GM19193 (cell line): ENCODE data around the gene SAMD4A.

ENCODE experiments used
- POLR2A ChIP-seq: IDR thresholded peaks from 4 replicates; pipeline ENCODE4 v1.6.1; 2011; ENCODE audit not compliant: insufficient read depth, insufficient read length; ENCODE audit errors: extremely low read depth

The SAMD4A gene

DNA sequence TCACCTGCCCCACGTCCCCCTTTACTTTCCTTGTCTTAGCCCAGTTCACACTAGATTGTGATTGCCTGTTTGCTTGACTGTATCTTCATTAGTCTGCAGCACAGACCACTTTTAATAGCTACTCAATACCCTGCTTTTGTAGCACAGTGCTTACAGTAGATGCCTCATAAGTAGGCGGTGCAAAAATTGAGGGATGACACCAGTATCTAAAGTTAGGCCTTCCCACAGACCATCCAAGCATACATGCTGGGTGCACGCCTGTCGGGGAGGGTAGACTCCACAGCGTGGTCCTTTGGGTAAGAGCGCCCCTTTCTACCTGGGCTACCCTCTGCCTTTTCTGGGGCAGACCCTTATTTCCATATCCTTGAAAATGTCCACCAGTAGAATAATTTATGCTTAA is 194.9 kb downstream of the SAMD4A start:
- no peak for TF ChIP-seq POLR2A

DNA sequence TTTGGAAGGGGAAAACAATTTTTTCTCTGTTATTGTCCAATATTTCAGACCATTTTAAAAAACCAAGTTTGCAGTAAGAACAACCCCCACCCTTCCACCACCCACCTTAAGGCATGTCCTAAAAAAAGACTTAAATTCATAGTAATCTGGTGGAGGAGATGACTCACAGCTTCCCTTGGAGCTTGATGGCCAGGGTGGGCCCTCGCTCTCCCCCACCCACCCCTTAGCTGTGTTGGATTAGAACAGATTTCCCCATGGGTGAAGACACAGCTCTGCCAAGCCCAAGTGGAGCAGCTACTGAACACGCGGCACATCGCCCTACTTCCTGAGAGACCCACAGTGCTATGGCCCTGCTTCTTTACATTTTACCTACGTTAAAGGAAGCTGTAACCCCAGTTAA is 195.4 kb downstream of the SAMD4A start:
- TF ChIP-seq POLR2A: no peak

- TF ChIP-seq POLR2A: no peak
Observed at GRCh38 chr14:54763761-54764160, 196.8 kb downstream of the SAMD4A start.

GRCh38 chr14:54766276-54767138 is 199.6 kb downstream of the SAMD4A start:
- no peak for TF ChIP-seq POLR2A

GRCh38 chr14:54767139-54767431 is 200.2 kb downstream of the SAMD4A start:
- TF ChIP-seq POLR2A: no peak

- no peak for TF ChIP-seq POLR2A
Observed at GRCh38 chr14:54767450-54767849, 200.5 kb downstream of the SAMD4A start.

GRCh38 chr14:54768501-54769129 is 201.7 kb downstream of the SAMD4A start:
- no peak for TF ChIP-seq POLR2A

- no peak for TF ChIP-seq POLR2A
Observed at GRCh38 chr14:54769951-54770863, 203.3 kb downstream of the SAMD4A start.

- TF ChIP-seq POLR2A: no peak
Observed at GRCh38 chr14:54771411-54772027, 204.6 kb downstream of the SAMD4A start.

DNA sequence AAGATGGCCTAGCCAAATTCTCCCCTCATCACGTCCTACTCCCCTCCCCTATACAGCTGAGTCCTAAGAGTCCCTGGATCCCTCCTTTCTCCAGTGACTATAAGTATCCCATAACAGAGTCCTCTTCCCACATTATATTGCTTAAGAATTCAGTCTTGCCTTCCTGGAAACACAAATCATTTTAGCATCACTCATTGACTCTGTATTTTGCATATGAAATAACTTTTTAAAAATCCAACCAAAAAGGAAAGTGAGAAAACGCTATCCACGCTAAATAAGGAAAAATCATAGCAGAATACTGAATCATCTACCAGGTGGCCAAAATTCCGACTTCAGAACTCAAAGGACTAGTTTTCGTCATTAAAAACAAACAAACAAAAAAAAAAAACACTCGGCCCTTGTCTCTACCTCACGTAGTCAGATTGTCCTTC is 205.5 kb downstream of the SAMD4A start:
- no peak for TF ChIP-seq POLR2A

DNA sequence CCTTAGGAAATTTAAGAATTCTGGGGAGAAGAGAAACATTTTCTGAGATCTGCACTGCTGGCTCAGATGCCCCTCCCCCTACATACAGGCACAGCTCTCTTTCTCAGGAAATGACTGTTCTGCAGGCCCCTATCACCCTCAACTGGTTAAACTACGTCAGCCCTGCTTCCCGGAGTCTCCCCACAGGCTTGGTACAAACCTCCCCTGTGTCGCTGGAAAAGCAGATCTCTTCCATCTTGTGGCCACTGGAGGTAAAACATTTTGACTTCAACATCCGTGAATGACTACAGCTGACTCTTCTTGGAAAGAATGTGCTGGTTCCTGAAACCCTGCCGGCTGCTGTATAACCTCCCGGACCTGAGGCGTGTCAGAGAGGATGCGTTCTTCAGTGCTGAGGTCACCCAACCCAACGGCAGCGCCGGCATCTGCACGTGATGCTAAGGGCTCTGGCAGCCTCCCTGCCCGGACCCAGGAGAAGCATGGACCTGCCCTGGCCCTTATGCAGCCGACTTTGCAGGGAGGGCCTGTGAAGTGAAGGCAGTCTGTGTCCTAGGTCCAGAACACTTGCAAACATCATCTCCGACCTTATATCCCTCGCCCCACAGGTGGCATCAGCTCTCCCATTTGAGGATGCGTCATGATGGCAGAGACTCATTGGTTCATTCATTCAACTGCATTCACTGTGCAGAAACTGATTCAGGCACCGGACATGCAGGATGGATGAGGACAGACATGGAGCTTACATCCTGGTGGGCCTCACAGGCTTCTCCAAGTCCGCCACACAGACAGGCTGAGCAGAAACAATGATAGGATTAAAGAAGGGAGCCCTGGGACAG is 206.5 kb downstream of the SAMD4A start:
- no peak for TF ChIP-seq POLR2A

GRCh38 chr14:54774824-54775223 is 207.9 kb downstream of the SAMD4A start:
- no peak for TF ChIP-seq POLR2A

GRCh38 chr14:54775486-54776140 is 208.7 kb downstream of the SAMD4A start:
- TF ChIP-seq POLR2A: no peak
